Body of pancreas (tissue), 4 donors: ENCODE measurements around the gene DUSP23. TPM values are rescaled to one million over a fixed set of nuclear protein-coding genes. Genes with fewer than 3 reads are reported as not detected.

Experiments used
- ATAC-seq: fragments of 150-250 bp; one replicate; pipeline ENCODE4 v1.9.1; 2016
- DNase-seq, 4 donors: peaks; one replicate each; pipeline ENCODE4 v3.0.0-alpha.2; 2019
- H3K27ac ChIP-seq, 4 donors: fragments of 200-600 bp; sonication (generic); 1 replicate in 3 of 4; 2 replicates in 1 of 4; pipeline versions ENCODE4 v1.5.1 to v1.6.1; 2016 to 2019; ENCODE audit warnings: mild to moderate bottlenecking in 1 of 4, mixed read lengths in 1 of 4, moderate library complexity in 1 of 4
- H3K27me3 ChIP-seq, 2 donors: fragments of 200-600 bp; sonication (generic); one replicate each; pipeline ENCODE4 v1.6.0; 2016; ENCODE audit warnings: mild to moderate bottlenecking in 1 of 2
- H3K36me3 ChIP-seq, 2 donors: fragments of 200-600 bp; sonication (generic); replicated peaks in 1 of 2; 2 replicates each; pipeline ENCODE4 v1.5.1; 2016; ENCODE audit warnings: low read depth in 2 of 2; ENCODE audit not compliant: insufficient read depth in 1 of 2
- H3K4me1 ChIP-seq: fragments of 200-600 bp; sonication (generic); one replicate; pipeline ENCODE4 v1.6.0; 2016
- H3K4me3 ChIP-seq, 2 donors: fragments of 200-600 bp; sonication (generic); 1 replicate in 1 of 2; 2 replicates in 1 of 2; pipeline ENCODE4 v1.5.1; 2016 to 2019
- H3K9me3 ChIP-seq, 3 donors: fragments of 200-600 bp; sonication (generic); 1 replicate in 2 of 3; 2 replicates in 1 of 3; pipeline ENCODE4 v1.5.1; 2016
- CTCF ChIP-seq, 7 experiments: fragments of 450-650 bp in 4 of 7; fragments of 200-600 bp in 3 of 7; sonication (generic) in 3 of 7; IDR thresholded peaks; one replicate each; pipeline ENCODE4 v1.5.1; 2016 to 2019; ENCODE audit warnings: antibody characterized with exemption in 7 of 7
- POLR2A ChIP-seq, 3 donors: fragments of 450-650 bp; IDR thresholded peaks; one replicate each; pipeline ENCODE4 v1.6.1; 2016; ENCODE audit warnings: antibody characterized with exemption in 3 of 3, mild to moderate bottlenecking in 2 of 3
- WGBS, 2 donors: methylation state at CpG; one replicate each; pipeline ENCODE4 v1.1.5; 2017; 5-methylcytosine and 5-hydroxymethylcytosine counted together
- intact Hi-C: fragments of 100-400 bp; cut with DNase I; formaldehyde crosslinking; loops from one replicate; pipeline ENCODE4 v1.15.1; 2023
- total RNA-seq, 2 donors: library from RNA; depleted of rRNA; stranded (reverse); fragments of >200 nt; gene quantifications; one replicate each; pipeline ENCODE4 v1.1.0, GENCODE V29; 2016

DUSP23 gene
- total RNA-seq, 2 donors from 2014 or later: 60.6 to 91.1 TPM

GRCh38 chr1:159781992-159782391 lies 1.2 kb downstream of the DUSP23 start:
- Histone ChIP-seq H3K9me3 (no peaks in the 10 kb centered on the region), H3K27me3 (no peaks in the 10 kb centered on the region), H3K36me3 (no peaks in the 10 kb centered on the region), H3K27ac (peak overlapping the region in 1 of 4 donors; percentile 87), H3K4me1 (peaks cover 32% of the 10 kb centered on the region), H3K4me3 (no peak overlapping the region)
- WGBS, 2 donors: 91 to 93% methylated on average over 12 of the region's 12 CpGs
- no peak for TF ChIP-seq CTCF (IDR thresholded peaks at IDR 0.05)
- DNase-seq (no peak), ATAC-seq (no peak)
- intact Hi-C loops: no loop called here

DNA sequence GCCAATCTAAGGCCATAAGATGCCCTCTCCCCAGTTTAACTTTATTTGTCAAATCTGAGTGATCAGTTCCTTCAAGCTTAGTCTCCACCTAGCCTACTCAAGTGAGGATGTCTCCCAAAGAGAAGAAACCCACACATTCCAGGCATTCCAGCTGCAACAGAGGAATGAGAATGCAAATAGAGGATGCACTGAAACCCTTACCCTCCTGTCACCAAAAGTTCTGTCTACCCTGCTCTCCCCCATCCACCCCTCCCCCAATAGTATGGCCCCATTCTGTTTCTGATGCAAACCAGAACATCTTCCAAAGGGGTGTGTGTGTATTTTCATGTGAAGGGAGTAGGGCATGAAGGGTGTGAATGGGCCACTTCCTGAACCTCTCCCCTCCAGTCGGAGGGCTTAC lies 3.0 kb downstream of the DUSP23 start:
- 75 to 87% methylated on average over 1 of the region's 1 CpG for WGBS, 2 donors
- Histone ChIP-seq H3K27me3 (no peaks in the 10 kb centered on the region), H3K4me1 (peaks cover 32% of the 10 kb centered on the region), H3K36me3 (no peaks in the 10 kb centered on the region), H3K4me3 (no peak overlapping the region), H3K9me3 (no peaks in the 10 kb centered on the region), H3K27ac (no peak overlapping the region)
- ATAC-seq (no peak), DNase-seq (no peak)
- intact Hi-C loops: no loop called here
- TF ChIP-seq CTCF (IDR thresholded peaks at IDR 0.05) (no peak), POLR2A (IDR thresholded peaks at IDR 0.05) (no peak)

GRCh38 chr1:159786465-159786864 lies 5.7 kb downstream of the DUSP23 start:
- peaks cover 14% of the 10 kb centered on the region for H3K4me1 ChIP-seq
- H3K4me3 ChIP-seq: no peak overlapping the region
- no peaks in the 10 kb centered on the region for H3K27me3 ChIP-seq
- 31 to 41% methylated on average over 3 of the region's 3 CpGs for WGBS, 2 donors
- no peak for TF ChIP-seq POLR2A (IDR thresholded peaks at IDR 0.05)
- DNase-seq (no peak), ATAC-seq (no peak)
- H3K36me3 ChIP-seq: no peaks in the 10 kb centered on the region
- H3K9me3 ChIP-seq: no peaks in the 10 kb centered on the region
- H3K27ac ChIP-seq: no peak overlapping the region
- intact Hi-C loops: no loop called here

DNA sequence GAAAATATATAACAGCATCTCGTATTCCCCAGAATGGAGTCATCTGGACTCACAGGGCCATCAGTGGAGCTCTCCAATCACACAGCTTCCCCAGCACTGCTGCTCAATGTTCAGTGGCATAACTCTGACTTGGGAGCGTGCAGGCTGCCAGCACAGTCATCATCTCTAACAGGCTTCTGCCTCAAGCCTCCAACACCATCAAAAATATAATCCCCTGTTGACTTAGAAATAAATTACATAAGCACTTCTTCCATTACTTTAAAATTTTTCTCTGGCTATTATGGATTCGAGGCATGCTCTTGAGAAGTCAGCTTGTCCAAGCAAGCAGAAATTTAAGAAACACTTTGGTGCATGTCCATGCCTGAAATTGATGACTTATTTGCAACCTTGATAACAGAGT lies 6.2 kb downstream of the DUSP23 start:
- 70 to 78% methylated on average over 3 of the region's 3 CpGs for WGBS, 2 donors
- intact Hi-C loops: no loop called here
- Histone ChIP-seq H3K27ac (no peak overlapping the region), H3K27me3 (no peaks in the 10 kb centered on the region), H3K9me3 (no peaks in the 10 kb centered on the region), H3K4me1 (peaks cover 9% of the 10 kb centered on the region), H3K36me3 (no peaks in the 10 kb centered on the region), H3K4me3 (no peak overlapping the region)
- TF ChIP-seq POLR2A (IDR thresholded peaks at IDR 0.05) (no peak), CTCF (IDR thresholded peaks at IDR 0.05) (no peak)
- ATAC-seq (no peak), DNase-seq (no peak)

DNA sequence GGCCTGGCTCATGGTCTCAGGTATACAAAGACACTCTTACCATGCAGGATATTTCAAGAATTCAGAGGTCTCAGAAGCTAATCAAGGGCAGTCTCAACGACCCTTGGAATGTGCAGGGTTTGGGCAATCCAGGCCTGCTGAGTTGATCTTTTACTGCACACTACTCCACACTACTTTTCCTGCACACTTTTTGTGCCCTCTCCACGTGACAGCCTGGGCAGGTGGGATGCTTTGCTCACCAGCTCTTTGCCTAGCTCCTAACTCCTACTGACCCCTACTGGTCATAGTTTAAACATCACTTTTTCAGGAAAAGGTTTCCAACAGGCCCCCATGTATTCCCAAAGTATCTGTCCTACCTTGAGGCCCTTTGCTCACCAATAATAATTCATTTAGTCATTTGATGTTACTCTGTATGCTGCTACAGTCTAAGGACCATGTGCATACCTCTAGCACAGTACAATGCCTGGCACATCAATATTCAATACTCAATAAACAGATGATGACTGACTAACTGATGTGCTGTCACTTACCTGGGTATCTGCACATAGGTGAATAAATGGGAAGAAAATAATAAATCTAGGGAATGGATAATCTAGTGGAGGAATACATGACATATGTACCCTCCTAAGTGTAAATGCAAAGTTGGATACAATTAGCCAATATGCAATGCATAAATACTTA lies 9.6 kb downstream of the DUSP23 start:
- 12 to 15% methylated on average over 2 of the region's 2 CpGs for WGBS, 2 donors
- Histone ChIP-seq H3K27me3 (no peaks in the 10 kb centered on the region), H3K4me1 (no peaks in the 10 kb centered on the region), H3K4me3 (no peak overlapping the region), H3K9me3 (no peaks in the 10 kb centered on the region), H3K36me3 (no peaks in the 10 kb centered on the region), H3K27ac (no peak overlapping the region)
- peak in 3 of 4 donors; percentile 18 to 36 (median 33) for DNase-seq
- intact Hi-C loops: no loop called here
- ATAC-seq: peak; percentile 72
- TF ChIP-seq POLR2A (IDR thresholded peaks at IDR 0.05) (no peak), CTCF (IDR thresholded peaks at IDR 0.05) (peak; percentile 16 to 67 (median 60))
